Measurements from ENCODE around the gene MVB12B.

DNA sequence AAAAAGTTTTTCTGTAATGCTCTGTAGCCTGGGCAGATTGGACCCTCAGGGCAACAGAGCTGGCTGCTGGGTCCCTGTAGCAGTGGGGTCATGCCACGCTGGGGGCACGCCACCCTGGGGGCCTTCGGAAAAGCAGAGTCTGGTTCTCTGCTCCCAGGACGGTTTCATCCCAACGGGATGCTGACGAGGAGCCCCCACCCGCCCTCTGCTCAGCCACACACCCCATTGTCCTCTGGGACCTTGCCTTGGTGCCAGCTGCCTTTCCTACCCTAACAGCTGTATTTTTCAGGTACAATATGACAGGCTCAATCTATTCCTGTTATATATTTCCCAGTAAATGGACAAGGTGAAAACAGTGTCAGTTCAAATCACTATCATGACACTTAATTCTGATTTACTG is 29.0 kb upstream of the MVB12B start:
- TF ChIP-seq CTCF (IDR thresholded peaks at IDR 0.05): no peak
- no peak for TF ChIP-seq POLR2A (IDR thresholded peaks at IDR 0.05)
